Measurements from ENCODE around the gene MCCD1. TPM values are rescaled to one million over a fixed set of nuclear protein-coding genes. Genes with fewer than 3 reads are reported as not detected.

Gene MCCD1
- total RNA-seq, 2 experiments from 2014 or later, result not detected

DNA sequence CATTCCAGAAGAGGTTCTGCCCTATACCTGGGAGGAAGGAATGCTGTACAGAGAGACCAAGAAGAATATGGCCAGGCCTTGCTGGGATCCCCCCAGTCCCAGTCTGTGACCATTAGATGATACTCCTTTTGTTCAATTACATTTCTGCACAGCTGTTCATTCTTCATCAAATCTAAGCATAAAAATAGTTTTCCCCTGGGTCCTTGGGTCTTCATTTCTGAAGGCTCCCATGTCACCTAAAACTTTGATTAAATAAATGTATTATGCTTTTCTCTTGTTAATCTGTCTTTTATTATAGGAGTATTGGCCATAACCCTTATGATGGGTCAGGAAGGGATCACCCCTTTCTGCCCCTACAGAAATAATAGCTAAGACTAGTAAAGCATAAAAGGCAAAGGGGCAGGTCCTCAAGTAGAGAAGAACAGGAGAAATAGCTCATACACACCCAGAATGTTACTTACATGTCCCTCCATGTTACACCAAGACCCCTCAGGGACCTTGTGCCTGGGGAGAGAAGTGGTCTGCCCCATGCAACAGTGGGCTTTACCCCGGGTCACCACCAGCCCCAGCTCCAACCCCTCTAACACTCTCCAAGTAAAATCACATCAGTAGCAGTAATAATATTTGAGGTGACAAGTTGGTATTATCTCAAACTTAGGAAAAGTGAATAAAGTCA, 41.2 kb downstream of the MCCD1 start:
- H3K4me3 Mint-ChIP-seq, result no peak overlapping the region
- peaks cover 91% of the 10 kb centered on the region for H3K4me1 Mint-ChIP-seq
- H3K27me3 Mint-ChIP-seq, result no peaks in the 10 kb centered on the region
- peaks cover 20% of the 10 kb centered on the region for H3K36me3 Mint-ChIP-seq (ENCODE audit: low read depth)
- CTCF ChIA-PET, result interaction anchor here (0.7 to 28.5 kb wide), 9 partner anchors 8 to 237 kb away, joined by 3 to 873 read pairs (median 4); partner anchors contain the start of genes ATP6V1G2, LST1, LTB and NCR3
- POLR2A ChIA-PET, result interaction anchor here (0.9 to 1.0 kb wide), 2 partner anchors 10 to 13 kb away, joined by 3 read pairs; no protein-coding TSS in a partner anchor
- ATAC-seq (no peak), DNase-seq (no peak)
- intact Hi-C loops (cut with DNase I, micrococcal nuclease), result loop anchor here in 1 of 2 experiments (5.0 to 10.0 kb wide), 5 partner anchors 213 to 1225 kb away; partner anchors contain the start of genes HLA-B and RPP21
- H3K27ac Mint-ChIP-seq, result peak overlapping the region; percentile 48
- no peaks in the 10 kb centered on the region for H3K9me3 Mint-ChIP-seq (ENCODE audit: low read depth)

DNA sequence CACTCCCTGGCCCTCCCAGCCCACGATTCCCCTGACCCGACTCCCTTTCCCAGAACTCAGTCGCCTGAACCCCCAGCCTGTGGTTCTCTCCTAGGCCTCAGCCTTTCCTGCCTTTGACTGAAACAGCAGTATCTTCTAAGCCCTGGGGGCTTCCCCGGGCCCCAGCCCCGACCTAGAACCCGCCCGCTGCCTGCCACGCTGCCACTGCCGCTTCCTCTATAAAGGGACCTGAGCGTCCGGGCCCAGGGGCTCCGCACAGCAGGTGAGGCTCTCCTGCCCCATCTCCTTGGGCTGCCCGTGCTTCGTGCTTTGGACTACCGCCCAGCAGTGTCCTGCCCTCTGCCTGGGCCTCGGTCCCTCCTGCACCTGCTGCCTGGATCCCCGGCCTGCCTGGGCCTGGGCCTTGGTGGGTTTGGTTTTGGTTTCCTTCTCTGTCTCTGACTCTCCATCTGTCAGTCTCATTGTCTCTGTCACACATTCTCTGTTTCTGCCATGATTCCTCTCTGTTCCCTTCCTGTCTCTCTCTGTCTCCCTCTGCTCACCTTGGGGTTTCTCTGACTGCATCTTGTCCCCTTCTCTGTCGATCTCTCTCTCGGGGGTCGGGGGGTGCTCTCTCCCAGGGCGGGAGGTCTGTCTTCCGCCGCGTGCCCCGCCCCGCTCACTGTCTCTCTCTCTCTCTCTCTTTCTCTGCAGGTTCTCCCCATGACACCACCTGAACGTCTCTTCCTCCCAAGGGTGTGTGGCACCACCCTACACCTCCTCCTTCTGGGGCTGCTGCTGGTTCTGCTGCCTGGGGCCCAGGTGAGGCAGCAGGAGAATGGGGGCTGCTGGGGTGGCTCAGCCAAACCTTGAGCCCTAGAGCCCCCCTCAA, 43.5 kb downstream of the MCCD1 start, which contains the start of gene LTA:
Gene LTA (plus strand): TSS at position 249 of the 871 bp plus-strand sequence. CDS start 454 bp downstream, at position 703.
- Mint-ChIP-seq H3K9me3 (ENCODE audit: low read depth) (no peaks in the 10 kb centered on the region), H3K4me1 (peaks cover 83% of the 10 kb centered on the region), H3K27me3 (no peaks in the 10 kb centered on the region), H3K36me3 (ENCODE audit: low read depth) (peaks cover 35% of the 10 kb centered on the region), H3K27ac (peak within 1 kb of the TSS; percentile 98), H3K4me3 (peak within 1 kb of the TSS; percentile 97)
- ATAC-seq (peak; percentile 48), DNase-seq (peak; percentile 91)
- intact Hi-C loops (cut with DNase I, micrococcal nuclease), result loop anchor here (1.0 to 10.0 kb wide), 8 partner anchors 8 to 1227 kb away; partner anchors contain the start of genes HLA-B (in 1 of the 2), NFKBIL1 (in 1 of the 2) and RPP21 (in 1 of the 2)
- CTCF ChIA-PET, result interaction anchor here (1.3 to 28.5 kb wide), 5 partner anchors 10 to 78 kb away, joined by 6 to 873 read pairs (median 13); partner anchors contain the start of genes ATP6V1G2, LST1, LTB and NCR3
- POLR2A ChIA-PET, result interaction anchor here (0.5 to 2.0 kb wide), 5 partner anchors 9 to 958 kb away, joined by 3 to 15 read pairs (median 3); partner anchors contain the start of gene DDX39B

DNA sequence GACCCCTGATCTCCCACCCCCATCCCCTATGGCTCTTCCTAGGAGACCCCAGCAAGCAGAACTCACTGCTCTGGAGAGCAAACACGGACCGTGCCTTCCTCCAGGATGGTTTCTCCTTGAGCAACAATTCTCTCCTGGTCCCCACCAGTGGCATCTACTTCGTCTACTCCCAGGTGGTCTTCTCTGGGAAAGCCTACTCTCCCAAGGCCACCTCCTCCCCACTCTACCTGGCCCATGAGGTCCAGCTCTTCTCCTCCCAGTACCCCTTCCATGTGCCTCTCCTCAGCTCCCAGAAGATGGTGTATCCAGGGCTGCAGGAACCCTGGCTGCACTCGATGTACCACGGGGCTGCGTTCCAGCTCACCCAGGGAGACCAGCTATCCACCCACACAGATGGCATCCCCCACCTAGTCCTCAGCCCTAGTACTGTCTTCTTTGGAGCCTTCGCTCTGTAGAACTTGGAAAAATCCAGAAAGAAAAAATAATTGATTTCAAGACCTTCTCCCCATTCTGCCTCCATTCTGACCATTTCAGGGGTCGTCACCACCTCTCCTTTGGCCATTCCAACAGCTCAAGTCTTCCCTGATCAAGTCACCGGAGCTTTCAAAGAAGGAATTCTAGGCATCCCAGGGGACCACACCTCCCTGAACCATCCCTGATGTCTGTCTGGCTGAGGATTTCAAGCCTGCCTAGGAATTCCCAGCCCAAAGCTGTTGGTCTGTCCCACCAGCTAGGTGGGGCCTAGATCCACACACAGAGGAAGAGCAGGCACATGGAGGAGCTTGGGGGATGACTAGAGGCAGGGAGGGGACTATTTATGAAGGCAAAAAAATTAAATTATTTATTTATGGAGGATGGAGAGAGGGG, 44.7 kb downstream of the MCCD1 start:
- Mint-ChIP-seq H3K4me1 (peaks cover 75% of the 10 kb centered on the region), H3K36me3 (ENCODE audit: low read depth) (peaks cover 45% of the 10 kb centered on the region), H3K27ac (peak overlapping the region; percentile 98), H3K9me3 (ENCODE audit: low read depth) (no peaks in the 10 kb centered on the region), H3K27me3 (no peaks in the 10 kb centered on the region), H3K4me3 (peak overlapping the region; percentile 97)
- ATAC-seq, result no peak
- intact Hi-C loops (cut with DNase I, micrococcal nuclease), result loop anchor here in 1 of 2 experiments (2.0 to 10.0 kb wide), 6 partner anchors 15 to 1229 kb away; partner anchors contain the start of genes HLA-B and RPP21
- ChIA-PET CTCF (interaction anchor here (0.6 to 28.5 kb wide), 6 partner anchors 9 to 1396 kb away, joined by 3 to 873 read pairs (median 28); partner anchors contain the start of genes ATP6V1G2, LST1, LTB and NCR3), POLR2A (interaction anchor here (0.5 to 4.9 kb wide), 5 partner anchors 8 to 1724 kb away, joined by 3 to 43 read pairs (median 3); partner anchors contain the start of gene DDX39B)
- no peak for DNase-seq

DNA sequence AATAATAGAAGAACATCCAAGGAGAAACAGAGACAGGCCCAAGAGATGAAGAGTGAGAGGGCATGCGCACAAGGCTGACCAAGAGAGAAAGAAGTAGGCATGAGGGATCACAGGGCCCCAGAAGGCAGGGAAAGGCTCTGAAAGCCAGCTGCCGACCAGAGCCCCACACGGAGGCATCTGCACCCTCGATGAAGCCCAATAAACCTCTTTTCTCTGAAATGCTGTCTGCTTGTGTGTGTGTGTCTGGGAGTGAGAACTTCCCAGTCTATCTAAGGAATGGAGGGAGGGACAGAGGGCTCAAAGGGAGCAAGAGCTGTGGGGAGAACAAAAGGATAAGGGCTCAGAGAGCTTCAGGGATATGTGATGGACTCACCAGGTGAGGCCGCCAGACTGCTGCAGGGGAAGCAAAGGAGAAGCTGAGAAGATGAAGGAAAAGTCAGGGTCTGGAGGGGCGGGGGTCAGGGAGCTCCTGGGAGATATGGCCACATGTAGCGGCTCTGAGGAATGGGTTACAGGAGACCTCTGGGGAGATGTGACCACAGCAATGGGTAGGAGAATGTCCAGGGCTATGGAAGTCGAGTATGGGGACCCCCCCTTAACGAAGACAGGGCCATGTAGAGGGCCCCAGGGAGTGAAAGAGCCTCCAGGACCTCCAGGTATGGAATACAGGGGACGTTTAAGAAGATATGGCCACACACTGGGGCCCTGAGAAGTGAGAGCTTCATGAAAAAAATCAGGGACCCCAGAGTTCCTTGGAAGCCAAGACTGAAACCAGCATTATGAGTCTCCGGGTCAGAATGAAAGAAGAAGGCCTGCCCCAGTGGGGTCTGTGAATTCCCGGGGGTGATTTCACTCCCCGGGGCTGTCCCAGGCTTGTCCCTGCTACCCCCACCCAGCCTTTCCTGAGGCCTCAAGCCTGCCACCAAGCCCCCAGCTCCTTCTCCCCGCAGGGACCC, 45.6 kb downstream of the MCCD1 start:
- ATAC-seq, result peak; percentile 0
- CTCF ChIA-PET, result interaction anchor here (0.6 to 28.5 kb wide), 13 partner anchors 10 to 619 kb away, joined by 3 to 873 read pairs (median 4); partner anchors contain the start of genes ATP6V1G2, BAG6, DDX39B and LST1

DNA sequence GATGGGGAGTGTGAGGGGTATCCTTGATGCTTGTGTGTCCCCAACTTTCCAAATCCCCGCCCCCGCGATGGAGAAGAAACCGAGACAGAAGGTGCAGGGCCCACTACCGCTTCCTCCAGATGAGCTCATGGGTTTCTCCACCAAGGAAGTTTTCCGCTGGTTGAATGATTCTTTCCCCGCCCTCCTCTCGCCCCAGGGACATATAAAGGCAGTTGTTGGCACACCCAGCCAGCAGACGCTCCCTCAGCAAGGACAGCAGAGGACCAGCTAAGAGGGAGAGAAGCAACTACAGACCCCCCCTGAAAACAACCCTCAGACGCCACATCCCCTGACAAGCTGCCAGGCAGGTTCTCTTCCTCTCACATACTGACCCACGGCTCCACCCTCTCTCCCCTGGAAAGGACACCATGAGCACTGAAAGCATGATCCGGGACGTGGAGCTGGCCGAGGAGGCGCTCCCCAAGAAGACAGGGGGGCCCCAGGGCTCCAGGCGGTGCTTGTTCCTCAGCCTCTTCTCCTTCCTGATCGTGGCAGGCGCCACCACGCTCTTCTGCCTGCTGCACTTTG, 46.7 kb downstream of the MCCD1 start, which contains the start of gene TNF:
Gene TNF (plus strand): TSS at position 231 of the 567 bp plus-strand sequence. CDS start 177 bp downstream, at position 408.
- intact Hi-C loops (cut with DNase I, micrococcal nuclease), result loop anchor here (1.0 to 10.0 kb wide), 6 partner anchors 15 to 1231 kb away; partner anchors contain the start of genes PRRC2A (in 1 of the 2) and RPP21 (in 1 of the 2)
- ATAC-seq (peak; percentile 23), DNase-seq (peak; percentile 89)
- ChIA-PET POLR2A (interaction anchor here (0.7 to 4.9 kb wide), 22 partner anchors 10 to 1396 kb away, joined by 3 to 43 read pairs (median 5); partner anchors contain the start of genes ATP6V1G2, BRD2, DDX39B and LST1), CTCF (interaction anchor here (0.6 to 28.5 kb wide), 10 partner anchors 15 to 620 kb away, joined by 3 to 873 read pairs (median 4); partner anchors contain the start of genes ATP6V1G2, BAG6, DDX39B and LST1)
- Mint-ChIP-seq H3K4me1 (peaks cover 73% of the 10 kb centered on the region), H3K27ac (peak within 1 kb of the TSS; percentile 98), H3K27me3 (no peaks in the 10 kb centered on the region), H3K9me3 (ENCODE audit: low read depth) (no peaks in the 10 kb centered on the region), H3K4me3 (peak within 1 kb of the TSS; percentile 97), H3K36me3 (ENCODE audit: low read depth) (peaks cover 55% of the 10 kb centered on the region)

More for the DNA sequence above, 45.6 kb downstream of the MCCD1 start:
- intact Hi-C loops (cut with DNase I, micrococcal nuclease), result loop anchor here (1.0 to 10.0 kb wide), 9 partner anchors 14 to 1230 kb away; partner anchors contain the start of genes HLA-B (in 1 of the 2), PRRC2A (in 1 of the 2) and RPP21 (in 1 of the 2)
- H3K36me3 Mint-ChIP-seq (ENCODE audit: low read depth), result peaks cover 52% of the 10 kb centered on the region
- peaks cover 74% of the 10 kb centered on the region for H3K4me1 Mint-ChIP-seq
- DNase-seq, result peak; percentile 62
- no peaks in the 10 kb centered on the region for H3K27me3 Mint-ChIP-seq
- POLR2A ChIA-PET, result interaction anchor here (0.5 to 4.9 kb wide), 28 partner anchors 8 to 1723 kb away, joined by 3 to 43 read pairs (median 4); partner anchors contain the start of genes ATP6V1G2, BRD2, DDX39B and HSPA1B
- H3K27ac Mint-ChIP-seq, result peak overlapping the region; percentile 98
- H3K9me3 Mint-ChIP-seq (ENCODE audit: low read depth), result no peaks in the 10 kb centered on the region
- peak overlapping the region; percentile 97 for H3K4me3 Mint-ChIP-seq

DNA sequence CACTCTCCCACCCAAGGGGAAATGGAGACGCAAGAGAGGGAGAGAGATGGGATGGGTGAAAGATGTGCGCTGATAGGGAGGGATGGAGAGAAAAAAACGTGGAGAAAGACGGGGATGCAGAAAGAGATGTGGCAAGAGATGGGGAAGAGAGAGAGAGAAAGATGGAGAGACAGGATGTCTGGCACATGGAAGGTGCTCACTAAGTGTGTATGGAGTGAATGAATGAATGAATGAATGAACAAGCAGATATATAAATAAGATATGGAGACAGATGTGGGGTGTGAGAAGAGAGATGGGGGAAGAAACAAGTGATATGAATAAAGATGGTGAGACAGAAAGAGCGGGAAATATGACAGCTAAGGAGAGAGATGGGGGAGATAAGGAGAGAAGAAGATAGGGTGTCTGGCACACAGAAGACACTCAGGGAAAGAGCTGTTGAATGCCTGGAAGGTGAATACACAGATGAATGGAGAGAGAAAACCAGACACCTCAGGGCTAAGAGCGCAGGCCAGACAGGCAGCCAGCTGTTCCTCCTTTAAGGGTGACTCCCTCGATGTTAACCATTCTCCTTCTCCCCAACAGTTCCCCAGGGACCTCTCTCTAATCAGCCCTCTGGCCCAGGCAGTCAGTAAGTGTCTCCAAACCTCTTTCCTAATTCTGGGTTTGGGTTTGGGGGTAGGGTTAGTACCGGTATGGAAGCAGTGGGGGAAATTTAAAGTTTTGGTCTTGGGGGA, 47.4 kb downstream of the MCCD1 start:
- Mint-ChIP-seq H3K9me3 (ENCODE audit: low read depth) (no peaks in the 10 kb centered on the region), H3K27me3 (no peaks in the 10 kb centered on the region), H3K4me1 (peaks cover 69% of the 10 kb centered on the region), H3K4me3 (peak overlapping the region; percentile 97), H3K27ac (peak overlapping the region; percentile 98), H3K36me3 (ENCODE audit: low read depth) (peaks cover 60% of the 10 kb centered on the region)
- no peak for ATAC-seq
- ChIA-PET CTCF (interaction anchor here (0.7 to 28.5 kb wide), 9 partner anchors 1 to 115 kb away, joined by 3 to 873 read pairs (median 4); partner anchors contain the start of genes ATP6V1G2, DDX39B, LST1 and LTA), POLR2A (interaction anchor here (0.9 to 4.9 kb wide), 14 partner anchors 10 to 287 kb away, joined by 3 to 43 read pairs (median 8); partner anchors contain the start of genes DDX39B, LST1, NCR3 and NEU1)
- intact Hi-C loops (cut with DNase I, micrococcal nuclease), result loop anchor here (1.0 to 10.0 kb wide), 6 partner anchors 16 to 1231 kb away; partner anchors contain the start of genes PRRC2A (in 1 of the 2) and RPP21 (in 1 of the 2)
- DNase-seq, result no peak

DNA sequence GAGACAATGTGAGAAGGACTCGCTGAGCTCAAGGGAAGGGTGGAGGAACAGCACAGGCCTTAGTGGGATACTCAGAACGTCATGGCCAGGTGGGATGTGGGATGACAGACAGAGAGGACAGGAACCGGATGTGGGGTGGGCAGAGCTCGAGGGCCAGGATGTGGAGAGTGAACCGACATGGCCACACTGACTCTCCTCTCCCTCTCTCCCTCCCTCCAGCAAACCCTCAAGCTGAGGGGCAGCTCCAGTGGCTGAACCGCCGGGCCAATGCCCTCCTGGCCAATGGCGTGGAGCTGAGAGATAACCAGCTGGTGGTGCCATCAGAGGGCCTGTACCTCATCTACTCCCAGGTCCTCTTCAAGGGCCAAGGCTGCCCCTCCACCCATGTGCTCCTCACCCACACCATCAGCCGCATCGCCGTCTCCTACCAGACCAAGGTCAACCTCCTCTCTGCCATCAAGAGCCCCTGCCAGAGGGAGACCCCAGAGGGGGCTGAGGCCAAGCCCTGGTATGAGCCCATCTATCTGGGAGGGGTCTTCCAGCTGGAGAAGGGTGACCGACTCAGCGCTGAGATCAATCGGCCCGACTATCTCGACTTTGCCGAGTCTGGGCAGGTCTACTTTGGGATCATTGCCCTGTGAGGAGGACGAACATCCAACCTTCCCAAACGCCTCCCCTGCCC, 48.3 kb downstream of the MCCD1 start:
- no peak for ATAC-seq
- DNase-seq, result peak; percentile 73
- CTCF ChIA-PET, result interaction anchor here (0.9 to 28.5 kb wide), 7 partner anchors 0 to 84 kb away, joined by 3 to 873 read pairs (median 50); partner anchors contain the start of genes ATP6V1G2, LST1, LTA and LTB
- no peaks in the 10 kb centered on the region for H3K27me3 Mint-ChIP-seq
- POLR2A ChIA-PET, result interaction anchor here (0.9 to 4.9 kb wide), 4 partner anchors 9 to 26 kb away, joined by 3 to 43 read pairs (median 18); partner anchors contain the start of gene LST1
- peaks cover 63% of the 10 kb centered on the region for H3K4me1 Mint-ChIP-seq
- intact Hi-C loops (cut with DNase I, micrococcal nuclease), result loop anchor here in 1 of 2 experiments (5.0 to 10.0 kb wide), 3 partner anchors 245 to 1232 kb away; partner anchors contain the start of gene RPP21
- no peaks in the 10 kb centered on the region for H3K9me3 Mint-ChIP-seq (ENCODE audit: low read depth)
- peaks cover 63% of the 10 kb centered on the region for H3K36me3 Mint-ChIP-seq (ENCODE audit: low read depth)
- H3K27ac Mint-ChIP-seq, result peak overlapping the region; percentile 98
- peak overlapping the region; percentile 97 for H3K4me3 Mint-ChIP-seq

Data from activated CD4-positive, alpha-beta T cell treated with anti-CD3 and anti-CD28 coated beads for 36 hours (primary cell).